Endothelial cell of umbilical vein (primary cell): Measurements from ENCODE around the gene PITPNM3. TPM values are rescaled to one million over a fixed set of nuclear protein-coding genes. Genes with fewer than 3 reads are reported as not detected.

Source experiments
- BruUV-seq: library from RNA; stranded (reverse); fragments of 400-500 nt; replicated peaks from 2 replicates; lab custom pipeline; 2021; lab: Mats Ljungman, UMichigan
- CTCF ChIA-PET: fragments of 300-600, 350-600 bp; sonication (Branson Sonifier 250); formaldehyde crosslinking; loops from one replicate; lab custom pipeline; 2021; ENCODE audit warnings: antibody characterized with exemption, inconsistent platforms; lab: Charles Lee
- POLR2A ChIA-PET: fragments of 300-600, 350-600 bp; sonication (Branson Sonifier 250); formaldehyde crosslinking; loops from one replicate; lab custom pipeline; 2021; ENCODE audit warnings: antibody characterized with exemption, inconsistent platforms; lab: Charles Lee
- DNase-seq: peaks from one replicate; pipeline ENCODE4 v3.0.0-alpha.2; 2011; ENCODE audit warnings: low read depth, low spot score
- FAIRE-seq: peaks from 2 replicates; lab custom pipeline; 2011; peaks lifted over from hg19 to GRCh38; lab: Jason Lieb, UNC
- H2AFZ ChIP-seq: 2 replicates; pipeline ENCODE4 v1.6.0; 2012; ENCODE audit warnings: low read depth, low read length, control low read depth, inconsistent platforms
- H3K27ac ChIP-seq: 2 replicates; pipeline ENCODE4 v1.5.1; 2011; ENCODE audit warnings: low read depth, mild to moderate bottlenecking, control low read depth, low read length, moderate library complexity; ENCODE audit not compliant: insufficient read depth
- H3K27me3 ChIP-seq, 2 experiments: 2 replicates each; pipeline versions ENCODE4 v1.6.0 to v1.6.1; 2011; ENCODE audit warnings: low read length in 2 of 2, mixed read lengths in 1 of 2; ENCODE audit not compliant: control insufficient read depth in 2 of 2, insufficient read depth in 2 of 2
- H3K36me3 ChIP-seq, 2 experiments: 2 replicates in 1 of 2; 3 replicates in 1 of 2; pipeline ENCODE4 v1.5.1; 2011; ENCODE audit warnings: low read length in 2 of 2, mild to moderate bottlenecking in 1 of 2, moderate library complexity in 1 of 2; ENCODE audit not compliant: control insufficient read depth in 2 of 2, insufficient read depth in 2 of 2; ENCODE audit errors: extremely low read depth in 1 of 2
- H3K4me1 ChIP-seq: 3 replicates; pipeline ENCODE4 v1.5.1; 2011; ENCODE audit warnings: mild to moderate bottlenecking, low read length; ENCODE audit not compliant: control insufficient read depth, insufficient read depth; ENCODE audit errors: extremely low read depth
- H3K4me2 ChIP-seq: 2 replicates; pipeline ENCODE4 v1.6.1; 2011; ENCODE audit warnings: low read length, control low read depth, mixed read lengths; ENCODE audit not compliant: insufficient read depth
- H3K4me3 ChIP-seq, 3 experiments: fragments of 200-600 bp in 1 of 3; sonication (generic), shearing (Covaris generic) in 1 of 3; replicated peaks in 1 of 3; 2 replicates each; pipeline ENCODE4 v1.5.1; 2011 to 2016; ENCODE audit warnings: control low read depth in 3 of 3, low read length in 3 of 3, mild to moderate bottlenecking in 2 of 3, inconsistent platforms in 1 of 3, low read depth in 1 of 3, moderate library complexity in 1 of 3; ENCODE audit not compliant: insufficient read depth in 1 of 3
- H3K79me2 ChIP-seq: 2 replicates; pipeline ENCODE4 v1.6.0; 2012; ENCODE audit warnings: low read length, inconsistent platforms; ENCODE audit not compliant: control insufficient read depth, insufficient read depth
- H3K9ac ChIP-seq: replicated peaks from 2 replicates; pipeline ENCODE3; 2011; ENCODE audit warnings: low read length, control low read depth; ENCODE audit not compliant: insufficient read depth; ENCODE audit errors: extremely low read depth
- H3K9me1 ChIP-seq: replicated peaks from 3 replicates; pipeline ENCODE4 v1.6.0; 2011; ENCODE audit warnings: mild to moderate bottlenecking, low read length; ENCODE audit not compliant: control insufficient read depth, insufficient read depth; ENCODE audit errors: extremely low read depth
- H3K9me3 ChIP-seq: replicated peaks from 2 replicates; pipeline ENCODE4 v1.5.1; 2012; ENCODE audit warnings: low read length, inconsistent platforms; ENCODE audit not compliant: control insufficient read depth, insufficient read depth
- H4K20me1 ChIP-seq: replicated peaks from 2 replicates; pipeline ENCODE3; 2011; ENCODE audit warnings: mild to moderate bottlenecking, low read length; ENCODE audit not compliant: control insufficient read depth, insufficient read depth; ENCODE audit errors: extremely low read depth
- CTCF ChIP-seq, 2 donors: IDR thresholded peaks; 1 replicate in 1 of 2; 2 replicates in 1 of 2; pipeline ENCODE4 v1.5.1; 2011; ENCODE audit warnings: low read length in 2 of 2, mild to moderate bottlenecking in 2 of 2, moderate library complexity in 2 of 2, control low read depth in 1 of 2, inconsistent platforms in 1 of 2, low read depth in 1 of 2; ENCODE audit not compliant: insufficient read depth in 1 of 2; ENCODE audit errors: extremely low read depth in 1 of 2
- EZH2 ChIP-seq: IDR thresholded peaks from 2 replicates; pipeline ENCODE4 v1.6.1; 2012; ENCODE audit warnings: borderline replicate concordance, low read depth, mild to moderate bottlenecking, moderate library complexity, low read length, inconsistent platforms; ENCODE audit not compliant: severe bottlenecking
- FOS ChIP-seq: IDR thresholded peaks from 2 replicates; pipeline ENCODE4 v1.6.1; 2011; ENCODE audit warnings: mild to moderate bottlenecking, low read length, moderate library complexity, borderline replicate concordance; ENCODE audit not compliant: insufficient read depth
- GATA2 ChIP-seq: IDR thresholded peaks from 2 replicates; pipeline ENCODE4 v1.7.0; 2011; ENCODE audit warnings: low read depth, mild to moderate bottlenecking, moderate library complexity, mixed read lengths, low read length; ENCODE audit not compliant: insufficient read length, insufficient read depth
- JUN ChIP-seq: IDR thresholded peaks from 2 replicates; pipeline ENCODE4 v1.6.1; 2011; ENCODE audit warnings: borderline replicate concordance, low read depth; ENCODE audit not compliant: insufficient read length, insufficient read depth
- MAX ChIP-seq: IDR thresholded peaks from 2 replicates; pipeline ENCODE4 v1.6.1; 2011; ENCODE audit not compliant: insufficient read depth, insufficient read length
- MYC ChIP-seq: IDR thresholded peaks from one replicate; pipeline ENCODE4 v1.6.1; 2011; ENCODE audit warnings: mild to moderate bottlenecking, low read depth, low read length
- POLR2A ChIP-seq: IDR thresholded peaks from 2 replicates; pipeline ENCODE4 v1.6.1; 2012; ENCODE audit warnings: low read depth, mild to moderate bottlenecking, control low read depth, low read length
- POLR2AphosphoS5 ChIP-seq: IDR thresholded peaks from 2 replicates; pipeline ENCODE4 v1.6.1; 2012; ENCODE audit warnings: low read depth, mild to moderate bottlenecking, control low read depth, low read length, moderate library complexity; ENCODE audit not compliant: insufficient read depth
- dilution Hi-C: fragments of 300-500 bp; cut with MboI; formaldehyde crosslinking; loops from one replicate; pipeline ENCODE4 v1.15.0; 2019; ENCODE audit warnings: low sequenced_read_pairs; ENCODE audit not compliant: extremely low pct_ligation_motif_present
- intact Hi-C: fragments of 100-400 bp; cut with micrococcal nuclease; formaldehyde crosslinking; loops from one replicate; pipeline ENCODE4 v1.10.0; 2022
- polyA plus RNA-seq, 4 experiments: library from polyadenylated mRNA; depleted of rRNA in 3 of 4; stranded (reverse) in 3 of 4; unstranded in 1 of 4; fragments of >200 nt; gene quantifications; 2 replicates each; pipeline versions ENCODE4 v1.2.1 to v1.2.3, GENCODE V29; 2011 to 2012; ENCODE audit warnings: missing spikeins in 1 of 4
- total RNA-seq: library from RNA; stranded (reverse); gene quantifications from 2 replicates; pipeline ENCODE4 v1.2.3, GENCODE V29; 2021

Gene PITPNM3
- total and polyA plus RNA-seq, 2 donors (not counting 3 experiments of a cell fraction or from before 2014, with no cell fraction given), result 1.0 to 1.9 TPM

- TF ChIP-seq POLR2AphosphoS5, result no peak
- no peak for TF ChIP-seq JUN
- no peak for TF ChIP-seq FOS
- no peak for TF ChIP-seq MYC
- TF ChIP-seq POLR2A, result no peak
- no peak for TF ChIP-seq GATA2
- TF ChIP-seq MAX, result no peak
- TF ChIP-seq CTCF (IDR thresholded peaks at IDR 0.05; ENCODE audit: extremely low read depth in 1 of 2, insufficient read depth in 1 of 2, low read depth in 1 of 2, low read length in 2 of 2), result no peak
- no peak for TF ChIP-seq EZH2
Observed at GRCh38 chr17:6576038-6576785, 19.9 kb upstream of the PITPNM3 start.

More at GRCh38 chr17:6576038-6576785, 19.9 kb upstream of the PITPNM3 start:
- BruUV-seq, result no TSS peak
- Histone ChIP-seq H2AFZ (no peak overlapping the region), H3K27ac (no peak overlapping the region), H3K9ac (no peak overlapping the region), H3K4me2 (no peak overlapping the region), H3K36me3 (peaks cover 2 to 6% of the 10 kb centered on the region in 2 experiments), H3K79me2 (no peaks in the 10 kb centered on the region), H4K20me1 (no peaks in the 10 kb centered on the region), H3K27me3 (no peaks in the 10 kb centered on the region), H3K4me3 (no peak overlapping the region), H3K4me1 (peaks cover 14% of the 10 kb centered on the region), H3K9me1 (no peaks in the 10 kb centered on the region), H3K9me3 (no peaks in the 10 kb centered on the region)
- intact Hi-C loops (loop anchor here (5.0 kb wide), 1 partner anchor 69 kb away; no protein-coding TSS in a partner anchor), dilution Hi-C loops (no loop called here)
- no peak for FAIRE-seq
- no peak for DNase-seq
- POLR2A ChIA-PET, result no interaction called here
- CTCF ChIA-PET, result interaction anchor here (0.7 to 5.9 kb wide), 3 partner anchors 8 to 103 kb away, joined by 3 to 77 read pairs (median 3); no protein-coding TSS in a partner anchor
